HL-60/S4 treated with phorbol 12-myristate 13-acetate at 8.2 ng/mL for 4 days and 3 days (cell line): ENCODE results near the gene PDE11A.

Experiments
- in situ Hi-C: fragments of 300-500 bp; cut with MboI; formaldehyde crosslinking; loops from 2 replicates; pipeline ENCODE4 v1.15.0; 2022; ENCODE audit warnings: low sequenced_read_pairs

PDE11A gene

GRCh38 chr2:177771191-177771590 lies 301.4 kb downstream of the PDE11A start:
- in situ Hi-C loops: no loop called here

DNA sequence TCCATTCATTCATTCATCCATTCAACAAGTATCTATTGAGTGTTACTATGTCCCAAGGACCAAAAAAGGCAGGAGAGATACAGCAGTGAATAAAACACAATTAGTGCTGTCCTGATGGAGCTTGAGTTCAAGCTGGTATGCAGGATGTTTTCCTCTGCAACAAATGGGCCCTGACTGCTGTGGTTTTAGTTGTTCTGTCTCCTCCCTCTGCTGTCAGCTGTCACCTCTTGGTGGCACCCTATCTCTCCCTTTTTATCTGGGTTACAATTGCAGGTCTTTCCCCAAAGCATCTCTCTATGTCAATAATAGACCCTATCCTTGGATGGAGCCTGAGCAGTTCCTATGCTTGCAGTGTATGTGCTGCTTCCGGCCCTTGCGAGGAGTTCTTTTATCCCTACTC lies 304.8 kb downstream of the PDE11A start:
- in situ Hi-C loops: no loop called here

GRCh38 chr2:177765698-177766097 lies 306.9 kb downstream of the PDE11A start:
- in situ Hi-C loops: no loop called here

GRCh38 chr2:177763531-177764265 lies 308.9 kb downstream of the PDE11A start:
- in situ Hi-C loops: no loop called here

DNA sequence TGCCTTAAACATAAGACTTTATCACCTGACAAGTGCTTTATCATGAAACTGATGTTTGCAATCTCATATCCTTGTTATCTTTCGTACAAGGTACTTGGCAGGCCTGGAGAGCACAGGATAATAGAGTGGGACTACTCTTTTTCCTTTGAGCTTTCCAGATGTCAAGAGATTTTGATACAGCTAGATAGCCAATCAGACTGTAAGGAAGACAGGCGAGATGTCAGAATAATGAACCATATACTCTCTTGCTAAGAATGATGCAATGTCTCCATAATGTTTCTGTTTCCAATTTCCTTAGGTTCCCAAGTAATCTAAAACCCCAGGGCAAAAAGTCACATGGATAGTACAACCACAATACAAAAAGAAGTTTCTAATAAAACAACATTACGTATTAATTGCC lies 313.1 kb downstream of the PDE11A start:
- in situ Hi-C loops: no loop called here

- in situ Hi-C loops: no loop called here
These were observed 313.8 kb downstream of the PDE11A start for GRCh38 chr2:177758591-177759371.

- in situ Hi-C loops: no loop called here
These were observed 316.2 kb downstream of the PDE11A start for GRCh38 chr2:177756336-177756735.

GRCh38 chr2:177754492-177754873 lies 318.1 kb downstream of the PDE11A start:
- in situ Hi-C loops: no loop called here

DNA sequence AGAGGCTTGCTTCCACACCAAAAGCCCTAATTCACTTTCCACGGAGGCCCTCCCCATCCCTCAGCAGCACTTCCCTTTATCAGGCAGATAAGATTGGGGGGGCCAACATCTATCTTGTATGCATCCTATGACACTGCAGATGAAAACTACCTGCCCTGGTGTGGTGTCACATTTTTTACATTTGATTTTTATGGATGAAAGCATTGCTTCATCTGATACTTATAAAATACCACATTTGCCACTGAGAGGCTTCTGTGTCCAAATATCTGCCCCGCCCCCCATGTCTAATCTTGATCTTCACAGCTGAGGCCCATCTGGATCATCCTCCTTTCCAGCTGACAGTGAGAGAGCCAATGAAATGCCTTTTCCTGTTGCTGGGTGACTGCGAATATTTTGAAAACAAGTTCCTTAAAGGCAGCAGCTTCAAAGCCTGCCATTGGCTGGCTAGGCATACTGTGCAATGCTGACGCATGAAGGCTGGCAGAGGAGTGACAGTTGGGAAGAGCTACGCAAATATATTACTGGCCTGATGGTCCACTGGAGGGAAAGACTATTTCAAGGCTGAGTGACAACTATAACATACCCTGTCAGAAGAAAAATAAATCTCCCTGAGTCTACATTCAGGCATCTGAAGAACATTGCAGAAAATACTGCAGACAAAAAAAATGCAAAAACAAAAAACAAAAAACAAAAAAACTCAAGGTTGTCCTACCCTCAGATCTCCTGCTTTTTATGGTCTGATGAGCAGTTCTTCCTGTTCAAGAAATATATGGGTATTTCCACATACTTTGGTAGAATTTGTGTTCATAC lies 318.7 kb downstream of the PDE11A start:
- in situ Hi-C loops: no loop called here

- in situ Hi-C loops: no loop called here
These were observed 324.2 kb downstream of the PDE11A start for GRCh38 chr2:177748360-177748759.

DNA sequence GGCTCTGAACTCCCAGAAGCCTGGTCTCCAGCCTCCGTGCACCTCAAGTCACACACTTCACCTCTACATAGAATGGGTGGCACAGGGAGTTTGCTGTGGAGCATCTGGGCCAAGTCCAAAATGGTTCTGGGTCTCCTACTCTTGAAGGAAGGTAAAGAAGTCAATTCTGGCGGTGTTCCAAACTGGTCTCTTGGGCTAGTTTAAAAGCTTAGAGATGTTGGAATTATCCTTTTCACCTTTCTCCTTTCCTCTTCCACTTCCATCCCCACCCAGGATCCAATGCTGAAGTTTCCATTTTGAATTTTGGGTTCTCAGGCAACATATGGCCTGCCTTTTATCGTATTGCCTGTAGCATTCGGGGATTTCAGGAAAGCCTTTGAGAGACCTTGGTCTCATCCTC lies 325.2 kb downstream of the PDE11A start:
- in situ Hi-C loops: no loop called here

DNA sequence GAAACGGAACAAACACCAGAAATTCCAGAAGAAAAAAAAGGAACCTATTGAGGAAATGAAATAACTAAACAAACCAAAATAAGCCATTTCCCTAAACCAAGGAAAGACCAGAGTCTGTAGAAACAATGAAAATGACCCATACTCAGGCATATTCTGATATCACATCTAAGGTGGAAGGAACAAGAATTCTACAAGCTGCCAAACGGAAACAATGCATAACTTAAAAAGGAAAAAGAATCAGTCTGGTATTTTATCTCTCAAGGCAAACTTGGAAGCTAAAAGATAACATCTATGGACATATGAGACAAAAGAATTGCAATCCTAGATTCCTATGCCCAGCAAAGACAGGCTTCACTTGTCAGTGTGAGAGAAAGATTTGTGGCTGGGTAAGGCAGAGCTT lies 326.2 kb downstream of the PDE11A start:
- in situ Hi-C loops: no loop called here

DNA sequence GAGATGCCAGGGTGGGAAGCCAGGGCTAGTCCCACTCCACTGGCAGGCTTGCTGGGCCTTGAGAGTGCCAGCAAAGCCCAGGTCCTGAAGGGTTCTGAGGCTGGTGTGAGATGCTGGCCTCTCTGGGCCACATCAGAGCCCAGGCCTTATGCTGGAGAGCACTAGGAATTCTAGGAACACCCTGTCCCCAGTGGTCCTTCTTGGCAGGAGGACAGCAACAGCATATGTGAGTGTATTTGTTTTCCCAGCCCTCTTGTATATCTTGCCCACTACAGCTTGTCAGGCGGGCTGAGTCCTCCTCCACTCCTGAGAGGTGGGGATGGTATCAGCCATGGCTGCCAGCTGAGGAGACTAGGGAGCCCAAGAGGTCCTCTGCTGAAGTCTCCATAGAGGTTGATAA lies 327.0 kb downstream of the PDE11A start:
- in situ Hi-C loops: no loop called here

DNA sequence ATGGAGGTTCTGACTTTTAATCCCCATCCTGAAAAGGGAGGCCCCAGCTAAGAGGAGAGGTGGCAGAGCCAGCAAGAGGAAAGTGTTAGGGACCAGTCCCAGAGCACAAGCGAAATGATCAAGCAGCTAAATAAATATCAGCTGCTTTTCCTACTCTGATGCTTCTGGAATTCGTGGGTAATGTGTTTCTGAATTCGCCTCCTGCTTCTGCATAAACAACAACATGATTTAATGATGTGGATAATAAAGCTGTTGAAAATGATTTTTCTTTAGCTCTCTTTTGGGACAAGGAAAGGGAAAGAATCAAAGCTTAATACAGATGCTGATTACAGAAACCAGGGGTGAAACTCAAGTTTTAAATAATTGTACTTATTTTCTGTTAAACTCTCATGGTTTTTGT lies 329.7 kb downstream of the PDE11A start:
- in situ Hi-C loops: no loop called here

DNA sequence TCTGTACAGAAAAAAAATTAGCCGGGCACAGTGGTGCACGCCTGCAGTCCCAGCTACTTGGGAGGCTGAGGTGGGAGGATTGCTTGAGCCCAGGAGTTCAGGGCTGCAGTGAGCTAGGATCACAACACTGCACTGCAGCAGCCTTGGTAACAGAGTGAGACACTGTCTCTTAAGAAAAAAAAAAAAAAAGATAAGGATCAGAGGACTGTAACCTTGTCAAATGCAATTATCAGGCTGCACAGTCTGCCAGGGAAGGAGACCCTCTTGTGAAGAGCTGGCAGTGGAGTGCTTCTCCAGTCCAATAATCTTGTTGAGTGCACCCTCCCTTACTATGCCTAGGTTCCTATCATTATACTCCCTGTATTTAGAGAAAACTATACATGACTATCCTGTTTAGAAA lies 330.7 kb downstream of the PDE11A start:
- in situ Hi-C loops: no loop called here

GRCh38 chr2:177740700-177741099 lies 331.9 kb downstream of the PDE11A start:
- in situ Hi-C loops: no loop called here

DNA sequence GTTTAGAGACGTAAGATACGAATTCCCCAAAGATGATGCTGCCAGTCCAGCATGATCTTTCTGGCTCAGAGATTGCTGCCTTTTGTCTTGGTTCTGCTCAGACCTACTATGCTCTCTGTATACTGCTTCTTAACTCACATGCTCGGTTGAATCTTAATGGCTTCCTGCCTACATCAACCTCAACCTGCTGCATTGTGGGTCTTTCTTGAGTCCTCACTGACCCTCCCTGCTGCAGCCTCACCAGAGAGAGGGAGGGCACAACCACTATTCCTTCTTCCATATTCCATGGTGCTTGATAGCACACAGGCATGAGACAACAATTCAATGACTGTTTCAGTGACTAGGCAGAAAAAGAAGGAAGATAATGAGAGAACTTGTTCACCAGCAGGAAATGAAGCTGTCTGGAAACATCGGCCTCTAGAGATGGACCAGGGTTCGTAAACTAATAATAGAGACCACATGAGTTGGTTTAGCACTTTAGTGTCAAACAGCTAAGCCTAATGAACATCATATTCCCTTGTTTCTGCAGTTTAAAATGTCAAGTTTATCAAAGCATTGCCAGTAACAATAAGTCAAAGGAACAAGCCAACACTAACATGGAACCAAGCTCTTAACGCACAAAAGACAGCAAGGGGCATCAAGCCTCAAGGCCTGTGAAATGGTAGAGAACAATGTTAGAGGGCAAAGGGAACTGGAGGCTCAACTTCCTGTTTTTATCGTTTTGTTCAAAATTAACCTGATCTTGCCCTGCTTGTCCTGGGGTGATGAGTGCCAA lies 333.9 kb downstream of the PDE11A start:
- in situ Hi-C loops: no loop called here

- in situ Hi-C loops: no loop called here
These were observed 337.2 kb downstream of the PDE11A start for GRCh38 chr2:177735318-177735803.

GRCh38 chr2:177733322-177733855 lies 339.2 kb downstream of the PDE11A start:
- in situ Hi-C loops: no loop called here

DNA sequence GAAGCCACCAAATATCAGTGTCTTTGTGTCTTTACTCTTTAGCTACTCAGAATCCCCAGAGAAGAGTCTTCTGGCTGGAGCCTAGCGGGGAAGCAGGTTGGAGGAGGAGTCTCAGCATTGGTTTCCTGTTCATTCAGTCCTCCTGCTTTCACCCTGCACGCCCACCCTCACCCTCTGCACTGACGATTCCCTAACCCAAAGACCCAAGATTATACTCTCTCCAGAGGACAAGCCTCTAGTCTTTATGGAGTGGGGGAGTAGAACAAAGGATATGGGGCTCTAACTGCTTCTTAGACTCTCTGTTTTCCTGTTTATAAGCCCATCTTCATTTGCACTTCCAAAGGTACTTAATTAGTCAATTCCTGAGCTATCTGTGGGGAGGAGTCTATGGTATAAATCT lies 341.2 kb downstream of the PDE11A start:
- in situ Hi-C loops: no loop called here
